Tibial nerve (tissue), 3 donors: ENCODE measurements around the gene BCHE.

Experiments
- POLR2A ChIP-seq, 2 donors: fragments of 450-650 bp; IDR thresholded peaks; one replicate each; pipeline ENCODE4 v1.6.1; 2017; ENCODE audit warnings: antibody characterized with exemption in 2 of 2, mild to moderate bottlenecking in 2 of 2, moderate library complexity in 2 of 2
- TF ChIP-seq, protein P1 (sequence below), 5 experiments: fragments of 200-600 bp in 3 of 5; fragments of 450-650 bp in 2 of 5; sonication (generic) in 3 of 5; IDR thresholded peaks; one replicate each; pipeline ENCODE4 v1.5.1; 2016 to 2019; ENCODE audit warnings: antibody characterized with exemption in 5 of 5, mild to moderate bottlenecking in 3 of 5, moderate library complexity in 2 of 5

DNA sequence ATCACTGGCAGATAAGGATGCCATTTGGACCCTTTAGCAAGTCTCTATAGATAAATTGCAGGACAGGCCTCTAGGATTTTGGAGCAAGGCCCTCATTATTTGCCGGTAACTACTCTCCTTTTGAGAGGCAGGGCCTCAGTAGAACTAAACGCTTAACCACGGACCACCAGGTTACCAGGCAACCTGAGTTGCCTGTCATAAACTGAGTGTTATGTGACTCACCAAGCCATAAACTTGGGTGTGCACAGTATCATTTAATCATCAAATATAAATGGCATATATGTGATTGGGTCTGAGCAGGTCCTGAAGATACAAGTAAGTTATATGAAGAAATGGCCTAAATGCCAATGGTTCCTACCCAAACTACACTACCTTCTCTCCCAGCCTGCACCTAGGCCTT lies 93.2 kb downstream of the BCHE start:
- TF ChIP-seq, protein P1, sequence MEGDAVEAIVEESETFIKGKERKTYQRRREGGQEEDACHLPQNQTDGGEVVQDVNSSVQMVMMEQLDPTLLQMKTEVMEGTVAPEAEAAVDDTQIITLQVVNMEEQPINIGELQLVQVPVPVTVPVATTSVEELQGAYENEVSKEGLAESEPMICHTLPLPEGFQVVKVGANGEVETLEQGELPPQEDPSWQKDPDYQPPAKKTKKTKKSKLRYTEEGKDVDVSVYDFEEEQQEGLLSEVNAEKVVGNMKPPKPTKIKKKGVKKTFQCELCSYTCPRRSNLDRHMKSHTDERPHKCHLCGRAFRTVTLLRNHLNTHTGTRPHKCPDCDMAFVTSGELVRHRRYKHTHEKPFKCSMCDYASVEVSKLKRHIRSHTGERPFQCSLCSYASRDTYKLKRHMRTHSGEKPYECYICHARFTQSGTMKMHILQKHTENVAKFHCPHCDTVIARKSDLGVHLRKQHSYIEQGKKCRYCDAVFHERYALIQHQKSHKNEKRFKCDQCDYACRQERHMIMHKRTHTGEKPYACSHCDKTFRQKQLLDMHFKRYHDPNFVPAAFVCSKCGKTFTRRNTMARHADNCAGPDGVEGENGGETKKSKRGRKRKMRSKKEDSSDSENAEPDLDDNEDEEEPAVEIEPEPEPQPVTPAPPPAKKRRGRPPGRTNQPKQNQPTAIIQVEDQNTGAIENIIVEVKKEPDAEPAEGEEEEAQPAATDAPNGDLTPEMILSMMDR (IDR thresholded peaks at IDR 0.05), result no peak
- TF ChIP-seq POLR2A (IDR thresholded peaks at IDR 0.05), result no peak
